NCI-H1417 (cell line): ENCODE results near the gene ATP6V0C.

Experiments used
- DNase-seq, 3 experiments: peaks; one replicate each; lab custom pipeline; 2025; lab: John Stamatoyannopoulos, UW

Gene ATP6V0C

GRCh38 chr16:2508722-2509400 lies 4.9 kb upstream of the ATP6V0C start:
- DNase-seq = no peak

DNA sequence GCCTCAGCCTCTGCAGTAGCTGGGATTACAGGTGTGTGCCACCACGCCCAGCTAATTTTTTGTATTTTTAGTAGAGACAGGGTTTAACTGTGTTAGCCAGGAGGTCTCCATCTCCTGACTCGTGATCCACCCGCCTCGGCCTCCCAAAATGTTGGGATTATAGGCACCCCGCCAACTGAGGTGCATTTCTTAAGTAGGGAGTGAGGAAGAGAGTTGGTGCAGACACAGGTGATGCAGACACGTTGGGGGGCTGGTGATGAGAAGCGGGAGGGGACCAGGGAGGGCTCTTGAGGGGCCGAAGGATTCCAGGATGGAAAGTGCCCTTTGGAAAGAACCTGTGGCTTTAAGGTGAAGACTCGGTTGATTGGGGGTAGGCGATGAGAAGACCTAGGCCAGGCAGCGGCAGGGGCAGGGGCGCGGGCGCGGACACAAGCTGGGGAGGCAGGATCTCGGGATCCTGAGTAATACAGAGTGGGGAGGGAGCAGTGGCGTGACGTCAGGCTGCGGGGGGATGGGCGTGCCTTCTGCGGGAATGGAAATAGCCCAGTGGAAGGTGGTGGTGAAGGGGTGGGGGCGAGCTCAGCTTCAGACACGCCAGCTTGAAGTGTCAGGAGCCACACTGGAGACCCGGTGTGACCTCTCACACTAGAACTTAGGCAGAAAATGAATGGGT lies 2.5 kb upstream of the ATP6V0C start:
- DNase-seq = no peak

DNA sequence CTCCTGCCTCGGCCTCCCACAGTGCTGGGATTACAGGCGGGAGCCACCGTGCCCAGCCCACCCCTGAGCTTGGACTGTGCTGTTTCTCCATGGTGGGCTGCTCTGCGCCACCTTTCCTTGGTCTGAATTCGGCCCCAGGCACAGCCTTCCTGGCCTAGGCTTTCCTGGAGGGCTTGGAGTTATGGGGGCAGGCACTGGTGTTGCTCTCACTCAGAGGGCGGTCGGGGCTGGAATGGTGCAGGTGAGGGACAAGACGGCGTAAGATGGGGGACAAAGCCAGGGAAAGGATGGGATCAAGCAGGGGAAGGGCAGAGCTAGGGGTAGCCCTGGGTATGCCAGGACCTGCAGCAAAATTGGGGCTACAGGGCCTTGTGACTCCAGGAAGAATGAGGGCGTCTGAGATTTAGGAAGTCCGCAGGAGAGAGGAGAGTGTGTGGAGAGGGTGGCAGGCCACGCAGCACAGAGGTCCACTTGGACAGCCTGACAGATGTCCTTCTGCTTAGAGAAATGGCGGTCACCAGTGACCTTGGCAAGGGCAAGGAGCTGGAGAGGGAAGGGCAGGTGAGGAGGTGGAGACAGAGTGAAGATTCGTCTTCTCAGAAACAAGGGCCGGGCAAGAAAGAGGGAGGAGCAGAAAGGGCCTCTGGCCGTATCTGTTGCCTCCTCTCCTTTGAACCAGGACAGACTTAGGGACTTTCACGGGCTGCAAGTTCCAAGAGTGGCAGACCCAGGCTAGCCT lies 1.6 kb upstream of the ATP6V0C start:
- no peak for DNase-seq

DNA sequence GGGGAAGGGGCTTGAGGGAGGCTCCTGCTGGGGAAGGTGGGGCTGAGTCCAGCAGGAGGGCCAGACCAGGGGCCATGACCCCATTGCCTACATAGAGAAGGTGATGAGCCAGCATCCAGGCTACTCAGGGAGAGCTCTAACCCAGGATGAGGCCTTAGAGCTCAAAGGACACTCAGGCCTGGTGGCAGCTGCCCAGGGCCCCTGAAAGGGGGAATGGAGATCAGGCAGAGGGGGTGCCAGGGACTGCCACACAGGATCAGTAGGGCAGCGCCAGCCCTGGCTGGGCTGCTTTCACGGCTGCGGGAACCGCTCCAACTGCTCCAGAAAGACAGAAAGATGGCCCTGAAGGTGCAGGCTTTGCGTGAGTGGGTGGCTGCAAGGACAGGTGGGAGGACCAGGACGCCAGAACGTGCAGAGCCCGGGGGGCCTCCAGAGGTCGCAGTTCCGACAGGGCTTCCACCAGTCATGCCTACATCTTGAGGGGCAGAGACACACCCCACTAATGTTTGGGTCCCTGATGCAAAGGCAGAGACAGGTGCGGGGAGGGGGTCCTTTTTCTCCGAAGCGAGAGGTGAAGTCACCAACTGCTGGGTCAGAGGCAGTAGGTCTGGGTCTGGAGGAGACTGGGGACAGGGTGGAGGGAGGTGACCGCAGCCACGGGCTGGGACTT lies 882 bp upstream of the ATP6V0C start:
- peak in 2 of 3 experiments; percentile 85 to 86 for DNase-seq

DNA sequence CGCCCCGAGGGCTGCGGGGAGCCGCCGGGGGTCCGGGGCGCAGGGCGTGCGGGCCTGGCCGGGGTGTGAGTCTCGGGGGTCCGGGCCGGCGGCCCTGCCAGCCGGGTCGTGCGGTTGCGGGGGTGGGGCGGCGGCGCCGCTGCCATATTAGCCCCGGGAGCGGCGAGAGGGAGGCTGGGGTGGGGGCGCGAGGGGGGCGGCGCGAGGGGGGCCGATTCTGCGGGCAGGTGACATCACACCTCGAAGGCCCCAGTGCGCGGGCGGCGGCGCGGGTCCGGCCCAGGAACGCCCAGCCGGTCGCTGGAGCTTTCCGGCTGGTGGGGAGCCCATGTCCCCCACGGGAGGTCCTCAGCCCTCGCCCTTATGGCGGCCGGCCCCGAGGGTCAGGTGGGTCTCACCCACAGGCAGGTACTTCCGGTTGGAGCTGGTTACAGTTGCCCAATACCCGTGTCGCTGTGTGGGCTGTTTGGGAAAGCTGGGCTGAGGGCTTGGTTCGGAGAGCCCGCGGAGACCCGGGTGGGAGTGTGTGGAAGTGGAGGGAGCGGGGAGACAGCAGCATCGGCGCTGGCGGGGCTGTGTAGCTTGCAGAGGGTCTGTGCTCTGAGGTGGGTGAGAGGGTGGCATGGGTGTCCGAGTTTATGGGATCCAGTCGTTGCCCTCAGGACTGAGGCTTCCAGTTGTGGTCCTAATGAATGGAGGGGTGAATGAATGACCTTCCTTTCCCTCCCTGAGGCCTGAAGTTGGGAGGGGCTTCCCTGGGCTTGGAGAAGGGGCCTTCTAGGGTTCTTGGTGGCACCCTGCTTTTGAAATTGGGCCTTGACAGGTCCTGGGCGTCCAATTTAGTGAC lies 804 bp downstream of the ATP6V0C start:
- DNase-seq = no peak

DNA sequence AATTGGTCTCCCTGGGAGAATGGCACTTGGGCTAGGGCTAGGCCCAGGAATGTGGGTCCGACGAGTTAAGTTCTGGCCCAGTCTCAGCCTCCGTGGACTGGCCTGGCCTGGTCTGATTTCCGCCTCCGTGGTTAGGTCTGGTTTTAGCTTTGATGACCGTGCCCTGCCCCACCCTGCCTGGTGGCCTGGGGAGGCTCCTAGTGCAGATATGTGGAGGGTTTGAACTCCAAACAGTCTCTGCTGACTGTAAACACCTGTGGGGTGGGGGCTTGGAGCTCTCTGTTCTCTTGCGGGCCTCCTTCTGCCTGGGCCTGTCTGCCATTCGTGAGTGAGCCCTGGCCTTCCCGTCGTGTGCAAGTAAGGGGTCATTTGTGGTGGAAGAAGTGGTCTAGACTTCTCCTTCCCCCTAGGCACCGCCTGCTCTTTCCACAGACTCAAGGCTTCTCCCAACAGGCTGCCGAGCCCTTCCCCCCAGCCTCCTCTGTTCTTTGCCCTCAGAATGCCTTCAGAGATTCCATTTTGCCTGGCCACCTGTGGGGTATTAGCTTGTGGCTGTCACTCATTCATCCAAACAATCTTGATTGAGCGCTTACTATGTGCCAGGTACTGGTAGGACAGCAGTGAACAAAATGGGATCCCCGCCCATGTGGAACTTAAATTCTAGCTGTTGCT lies 1.6 kb downstream of the ATP6V0C start:
- no peak for DNase-seq

DNA sequence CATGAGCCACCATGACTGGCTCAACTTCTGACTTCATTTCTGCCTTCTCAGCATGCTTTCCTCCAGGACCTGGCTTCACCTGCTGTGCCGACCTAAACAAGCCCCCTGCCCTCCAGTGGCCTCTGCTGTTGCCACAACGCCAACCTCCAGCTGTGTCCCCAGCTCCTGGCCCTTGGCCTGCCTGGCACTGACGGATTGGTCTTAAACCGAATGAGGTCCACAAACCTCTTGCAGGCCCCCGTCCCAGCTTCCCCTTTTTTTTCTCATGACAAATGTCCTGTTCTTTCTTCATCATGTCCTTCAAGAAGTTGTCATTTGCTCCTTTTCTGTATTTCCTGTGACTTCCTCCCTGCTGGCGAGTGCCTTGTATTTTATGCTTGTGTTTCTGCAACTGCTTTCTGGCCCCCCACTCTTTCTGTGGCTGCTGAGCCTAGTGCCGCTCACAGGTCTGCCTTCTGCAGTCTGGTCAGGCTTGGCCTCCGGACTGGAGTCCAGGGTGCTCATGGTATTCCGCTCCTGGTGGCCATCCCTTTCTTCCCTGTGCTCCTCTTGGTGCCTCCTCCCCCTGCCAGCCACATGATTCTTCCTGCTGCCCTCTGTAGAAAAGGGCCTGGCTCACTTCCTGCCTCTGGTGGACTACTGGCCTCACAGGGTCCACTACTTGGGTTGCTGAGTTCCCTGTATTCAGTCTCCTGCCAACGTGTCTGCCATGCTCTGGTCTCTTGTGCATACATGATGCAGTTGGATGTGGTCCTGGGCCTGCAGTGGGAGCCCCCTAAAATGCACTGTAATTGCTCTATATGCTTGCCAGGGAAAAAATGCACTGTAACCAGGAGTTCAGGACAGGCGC lies 2.9 kb downstream of the ATP6V0C start:
- DNase-seq = no peak

DNA sequence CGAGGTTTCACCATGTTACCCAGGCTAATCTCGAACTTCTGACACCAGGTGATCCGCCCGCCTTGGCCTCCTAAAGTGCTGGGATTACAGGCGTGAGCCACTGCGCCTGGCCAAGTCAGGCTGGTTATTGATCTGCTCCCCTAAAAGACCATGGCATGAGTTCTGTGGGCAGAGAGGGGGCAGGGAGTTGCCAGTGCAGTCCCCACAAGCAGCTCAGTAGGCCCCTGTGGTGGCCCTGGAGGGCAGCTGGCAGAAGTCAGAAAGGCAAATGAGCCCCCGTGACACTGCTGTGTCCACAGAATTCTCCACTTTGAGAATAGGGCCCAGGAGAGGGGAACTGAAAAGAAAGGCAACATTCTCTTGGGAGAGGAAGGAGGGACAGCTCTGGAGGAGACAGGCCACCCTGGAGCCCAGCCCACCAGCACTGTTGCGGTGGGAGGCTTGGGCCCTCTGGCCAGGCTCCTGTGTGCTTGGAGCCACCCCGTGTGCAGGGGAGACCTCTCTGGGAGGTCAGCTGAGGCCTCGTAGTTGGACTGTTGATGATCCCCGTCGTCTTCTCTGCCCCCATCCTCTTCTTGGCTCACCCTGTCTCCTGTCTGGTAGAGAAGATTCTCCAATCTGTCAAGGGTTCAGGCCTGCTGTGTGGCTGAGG lies 4.3 kb downstream of the ATP6V0C start:
- no peak for DNase-seq

DNA sequence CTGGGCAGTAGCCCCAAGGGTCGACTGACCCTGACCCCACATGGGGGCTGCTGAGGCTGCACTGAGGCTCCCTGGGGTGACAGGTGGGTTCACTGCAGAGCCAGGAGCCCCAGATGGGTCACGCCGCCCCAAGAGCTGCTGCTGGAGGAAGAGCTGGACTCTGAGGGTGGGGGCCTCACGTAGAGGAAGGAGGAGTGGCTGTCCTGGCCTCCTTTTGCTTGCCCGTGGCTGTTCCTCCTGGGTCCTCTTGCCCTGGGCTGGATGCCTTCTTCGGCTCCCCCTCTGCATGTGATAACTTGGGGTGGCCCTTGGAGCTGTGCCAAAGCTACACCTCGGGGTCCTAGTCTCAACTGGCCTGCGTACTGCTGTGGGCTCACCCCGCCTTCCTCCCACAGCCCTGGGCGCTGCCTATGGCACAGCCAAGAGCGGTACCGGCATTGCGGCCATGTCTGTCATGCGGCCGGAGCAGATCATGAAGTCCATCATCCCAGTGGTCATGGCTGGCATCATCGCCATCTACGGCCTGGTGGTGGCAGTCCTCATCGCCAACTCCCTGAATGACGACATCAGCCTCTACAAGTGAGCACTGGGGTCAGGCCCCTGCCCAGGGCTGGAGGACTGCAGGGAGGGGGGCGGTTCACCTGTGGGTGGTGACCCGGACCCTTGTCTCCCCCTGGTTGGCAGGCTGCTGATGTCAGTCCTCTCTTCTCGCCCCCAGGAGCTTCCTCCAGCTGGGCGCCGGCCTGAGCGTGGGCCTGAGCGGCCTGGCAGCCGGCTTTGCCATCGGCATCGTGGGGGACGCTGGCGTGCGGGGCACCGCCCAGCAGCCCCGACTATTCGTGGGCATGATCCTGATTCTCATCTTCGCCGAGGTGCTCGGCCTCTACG lies 5.3 kb downstream of the ATP6V0C start:
- DNase-seq = no peak

DNA sequence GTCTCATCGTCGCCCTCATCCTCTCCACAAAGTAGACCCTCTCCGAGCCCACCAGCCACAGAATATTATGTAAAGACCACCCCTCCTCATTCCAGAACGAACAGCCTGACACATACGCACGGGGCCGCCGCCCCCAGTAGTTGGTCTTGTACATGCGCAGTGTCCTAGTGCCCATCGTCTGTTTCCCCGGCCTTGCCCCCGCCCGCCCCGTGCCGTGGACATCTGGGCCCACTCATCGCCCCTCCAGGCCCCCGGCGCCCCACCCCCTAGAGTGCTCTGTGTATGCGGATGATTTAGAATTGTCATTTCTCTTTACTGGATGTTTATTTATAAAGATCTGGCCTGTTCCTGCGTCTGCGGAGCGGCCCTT lies 5.9 kb downstream of the ATP6V0C start:
- no peak for DNase-seq

DNA sequence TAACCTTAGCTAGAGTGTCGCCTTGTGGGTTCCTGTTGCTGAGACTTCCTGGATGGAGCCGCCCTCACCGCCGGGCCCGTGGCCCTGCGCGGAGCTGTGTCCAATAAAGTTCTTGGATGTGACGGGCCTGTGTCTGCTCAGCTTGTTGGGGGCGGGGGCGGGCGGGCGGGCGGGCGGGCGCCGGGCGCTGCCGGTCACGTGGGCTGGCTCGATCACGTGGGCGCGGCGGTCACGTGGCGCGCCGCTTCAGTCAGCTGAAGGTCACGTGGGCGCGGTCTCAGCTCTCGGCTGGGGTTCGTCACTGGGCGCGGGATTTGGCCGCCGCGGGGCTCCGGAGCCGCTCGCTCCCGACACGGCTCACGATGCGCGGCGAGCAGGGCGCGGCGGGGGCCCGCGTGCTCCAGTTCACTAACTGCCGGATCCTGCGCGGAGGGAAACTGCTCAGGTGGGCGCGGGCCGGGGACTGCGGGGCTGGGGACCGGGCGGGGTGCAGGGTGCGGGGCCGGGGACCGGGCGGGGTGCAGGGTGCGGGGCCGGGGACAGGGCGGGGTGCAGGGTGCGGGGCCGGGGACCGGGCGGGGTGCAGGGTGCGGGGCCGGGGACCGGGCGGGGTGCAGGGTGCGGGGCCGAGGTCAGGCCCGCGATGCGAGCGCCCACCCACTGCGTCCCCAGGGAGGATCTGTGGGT lies 6.5 kb downstream of the ATP6V0C start, which contains the start of gene AMDHD2:
AMDHD2 (plus strand) TSS at position 275 of the 687 bp plus-strand sequence; CDS start at position 363, 88 bp downstream.
- DNase-seq = peak; percentile 76 to 95 (median 85)

DNA sequence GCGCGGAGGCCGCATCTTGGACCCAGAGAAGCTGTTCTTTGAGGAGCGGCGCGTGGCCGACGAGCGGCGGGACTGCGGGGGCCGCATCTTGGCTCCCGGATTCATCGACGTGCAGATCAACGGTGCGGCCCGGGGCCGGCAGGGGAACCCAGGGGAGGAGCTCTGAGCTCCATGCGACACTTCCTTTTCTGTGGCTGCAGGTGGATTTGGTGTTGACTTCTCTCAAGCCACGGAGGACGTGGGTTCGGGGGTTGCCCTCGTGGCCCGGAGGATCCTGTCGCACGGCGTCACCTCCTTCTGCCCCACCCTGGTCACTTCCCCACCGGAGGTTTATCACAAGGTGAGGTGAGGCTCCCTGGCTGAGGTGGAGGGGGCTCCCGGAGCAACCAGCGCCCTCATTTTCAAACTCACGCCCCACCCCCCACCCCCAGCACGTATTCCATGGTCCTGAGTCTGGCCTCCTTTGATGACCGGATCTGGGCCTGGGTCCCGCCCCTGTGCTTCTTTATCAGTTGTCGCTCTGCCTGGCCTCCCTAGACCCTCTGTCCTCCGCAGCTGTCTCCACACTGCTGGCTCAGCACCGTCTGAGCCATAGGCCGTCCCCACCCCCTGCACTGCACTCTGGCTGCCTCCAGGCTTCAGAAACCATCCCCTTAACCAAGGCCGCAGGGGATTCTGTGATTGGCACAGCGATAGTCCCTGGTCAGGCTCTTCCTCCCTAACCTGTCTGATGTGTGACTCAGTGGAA lies 7.2 kb downstream of the ATP6V0C start:
- no peak for DNase-seq

GRCh38 chr16:2523801-2524231 lies 10.1 kb downstream of the ATP6V0C start:
- DNase-seq = no peak

GRCh38 chr16:2524339-2524938 lies 10.7 kb downstream of the ATP6V0C start:
- no peak for DNase-seq

DNA sequence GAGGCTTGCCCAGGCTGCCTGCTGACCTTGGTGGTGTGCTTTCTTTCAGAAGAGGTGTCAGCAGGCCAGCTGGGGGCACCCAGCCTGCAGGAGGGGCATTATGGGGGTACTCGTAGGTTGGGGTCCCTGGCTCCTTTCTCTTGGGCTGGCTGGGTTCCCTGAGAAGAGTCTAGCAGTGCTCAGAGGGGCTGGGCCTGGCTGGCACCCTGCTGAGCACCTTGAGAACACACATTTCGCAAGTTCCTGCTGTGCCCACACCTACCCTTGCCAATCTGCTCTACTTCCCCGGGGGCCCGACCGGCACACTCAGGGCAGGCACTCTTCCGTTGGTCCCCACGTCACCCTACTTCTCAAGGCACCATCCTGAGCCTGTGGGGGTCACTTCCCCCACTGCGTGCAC lies 12.4 kb downstream of the ATP6V0C start:
- no peak for DNase-seq

- no peak for DNase-seq
Measured at GRCh38 chr16:2527071-2527783, 13.5 kb downstream of the ATP6V0C start.
